Measurements from ENCODE around the gene CAV3.

GRCh38 chr3:8737301-8737700, 3.7 kb downstream of the CAV3 start:
- TF ChIP-seq POLR2A (IDR thresholded peaks at IDR 0.05) (no peak), CTCF (IDR thresholded peaks at IDR 0.05 in 4 of 5, conservative IDR thresholded peaks at IDR 0.05 in 1 of 5) (no peak)
